HepG2 (cell line): ENCODE measurements around the gene ELOVL6. TPM values are rescaled to one million over a fixed set of nuclear protein-coding genes. Genes with fewer than 3 reads are reported as not detected.
A peak's percentile ranks its signal among the peaks of the same experiment; 100 is the strongest.

Experiments
- FOXP1 ChIP-seq, 2 experiments: fragments of 450-650 bp in 1 of 2; IDR thresholded peaks; 2 replicates each; pipeline ENCODE4 v1.6.1; 2017 to 2018; ENCODE audit warnings: antibody characterized with exemption in 1 of 2
- MIER2 ChIP-seq: IDR thresholded peaks from 2 replicates; pipeline ENCODE4 v1.6.1; 2016; ENCODE audit warnings: missing biosample characterization, missing genetic modification reagents
- NFRKB ChIP-seq: fragments of 450-650 bp; IDR thresholded peaks from 2 replicates; pipeline ENCODE4 v1.6.1; 2017
- PHF5A ChIP-seq: IDR thresholded peaks from one replicate; pipeline ENCODE4 v1.6.1; 2018; ENCODE audit warnings: low read depth, missing genetic modification reagents; ENCODE audit not compliant: unreplicated experiment
- RBM22 ChIP-seq: fragments of 200-400 bp; formaldehyde crosslinking; optimal IDR thresholded peaks from 2 replicates; pipeline ENCODE3; 2017; ENCODE audit warnings: mild to moderate bottlenecking, low read length, moderate library complexity
- SIN3B ChIP-seq: fragments of 150-350 bp; IDR thresholded peaks from 2 replicates; pipeline ENCODE4 v1.6.1; 2014; ENCODE audit warnings: low read length
- TCF7 ChIP-seq: sonication (generic); IDR thresholded peaks from 2 replicates; pipeline ENCODE4 v1.6.1; 2016; ENCODE audit warnings: antibody characterized with exemption, low read depth
- ZNF33A ChIP-seq: sonication (generic); formaldehyde crosslinking; IDR thresholded peaks from 2 replicates; pipeline ENCODE4 v1.5.1; 2020; ENCODE audit warnings: missing genetic modification reagents, mild to moderate bottlenecking, moderate library complexity, borderline replicate concordance
- ZNF547 ChIP-seq: sonication (generic); formaldehyde crosslinking; IDR thresholded peaks from 2 replicates; pipeline ENCODE4 v1.5.1; 2020; ENCODE audit warnings: mild to moderate bottlenecking, missing genetic modification reagents
- ZNF713 ChIP-seq: sonication (generic); formaldehyde crosslinking; IDR thresholded peaks from 2 replicates; pipeline ENCODE4 v1.4.0; 2020; ENCODE audit warnings: mild to moderate bottlenecking, missing genetic modification reagents
- ZNF766 ChIP-seq: sonication (generic); formaldehyde crosslinking; IDR thresholded peaks from 2 replicates; pipeline ENCODE4 v1.5.0; 2020; ENCODE audit warnings: missing genetic modification reagents, borderline replicate concordance
- ZSCAN12 ChIP-seq: sonication (generic); formaldehyde crosslinking; IDR thresholded peaks from 2 replicates; pipeline ENCODE4 v1.9.0; 2021; ENCODE audit warnings: mild to moderate bottlenecking, missing genetic modification reagents
- ZSCAN21 ChIP-seq: sonication (generic); formaldehyde crosslinking; IDR thresholded peaks from 2 replicates; pipeline ENCODE4 v1.8.0; 2022; ENCODE audit warnings: mild to moderate bottlenecking, missing genetic modification reagents, moderate library complexity, borderline replicate concordance
- polyA plus RNA-seq, 8 experiments: library from polyadenylated mRNA; depleted of rRNA in 3 of 8; stranded (reverse) in 7 of 8; unstranded in 1 of 8; fragments of >200 nt; fragmentation: Illumina TruSeq in 4 of 8; extraction: Trizol in 4 of 8; gene quantifications; 2 replicates each; pipeline versions ENCODE4 v1.2.1 to v1.2.3, GENCODE V29; 2011 to 2016; ENCODE audit warnings: low read depth in 4 of 8, missing spikeins in 1 of 8, mixed read lengths in 1 of 8; ENCODE audit not compliant: insufficient read depth in 1 of 8
- total RNA-seq, 5 experiments: library from RNA; depleted of rRNA; stranded (reverse); fragments of >200 nt; fragmentation: Illumina TruSeq; extraction: Trizol; gene quantifications; 2 replicates each; pipeline ENCODE4 v1.2.3, GENCODE V29; 2016; ENCODE audit warnings: low read depth in 1 of 5
- TF ChIP-seq, protein P1 (sequence below): sonication (generic); formaldehyde crosslinking; IDR thresholded peaks from 2 replicates; pipeline ENCODE4 v1.5.1; 2020; ENCODE audit warnings: mild to moderate bottlenecking, missing genetic modification reagents, borderline replicate concordance
- TF ChIP-seq, protein P2 (sequence below): IDR thresholded peaks from 2 replicates; pipeline ENCODE4 v1.6.1; 2016; ENCODE audit warnings: low read depth, borderline replicate concordance
- TF ChIP-seq, protein P3 (sequence below): sonication (generic); formaldehyde crosslinking; IDR thresholded peaks from 2 replicates; pipeline ENCODE4 v1.8.0; 2022; ENCODE audit warnings: mild to moderate bottlenecking, missing genetic modification reagents
- TF ChIP-seq, protein P4 (sequence below): IDR thresholded peaks from 2 replicates; pipeline ENCODE4 v1.6.1; 2012; ENCODE audit warnings: low read length, improper control_type of control experiment
- TF ChIP-seq, protein P5 (sequence below): sonication (generic); formaldehyde crosslinking; IDR thresholded peaks from 2 replicates; pipeline ENCODE4 v1.9.0; 2021; ENCODE audit warnings: missing genetic modification reagents, borderline replicate concordance

The ELOVL6 gene
- total and polyA plus RNA-seq, 2 of the 13 experiments (the other 11 are each of a cell fraction or from before 2014, with no cell fraction given) = 14.1 to 23.2 TPM

DNA sequence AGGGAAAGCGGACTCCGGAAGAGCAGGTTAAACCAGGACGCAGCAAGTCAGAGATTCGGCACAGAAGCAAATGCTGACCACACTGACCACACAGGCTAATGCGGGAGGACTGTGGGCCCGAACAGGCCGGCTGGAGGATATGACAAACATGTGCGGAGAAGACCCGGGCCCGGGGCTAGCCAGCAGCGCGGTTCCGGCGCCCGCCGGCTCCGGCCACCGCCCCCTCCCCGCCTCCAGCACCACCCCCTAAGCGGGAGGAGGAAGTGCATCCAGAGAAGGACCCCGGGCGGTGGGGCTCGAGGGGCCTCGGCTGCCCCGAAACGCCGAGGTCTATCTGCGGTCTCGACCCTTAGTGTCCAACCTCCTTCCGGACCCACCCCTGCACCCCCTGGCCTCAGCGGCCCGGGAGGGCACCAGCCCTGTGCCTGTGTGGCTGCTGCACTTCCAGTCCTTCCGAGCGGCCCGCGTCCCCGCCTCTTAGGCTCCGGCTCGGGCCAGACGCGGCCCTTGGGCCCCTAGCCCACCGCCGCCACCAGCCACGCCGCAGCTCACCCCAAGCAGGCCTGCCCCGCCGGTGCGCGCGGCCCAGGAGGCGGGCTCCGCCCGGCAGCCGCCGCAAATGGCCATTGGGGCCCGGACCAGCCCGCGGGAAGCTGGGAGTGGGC is 2.1 kb downstream of the ELOVL6 start (continued):
- TF ChIP-seq, protein P1, sequence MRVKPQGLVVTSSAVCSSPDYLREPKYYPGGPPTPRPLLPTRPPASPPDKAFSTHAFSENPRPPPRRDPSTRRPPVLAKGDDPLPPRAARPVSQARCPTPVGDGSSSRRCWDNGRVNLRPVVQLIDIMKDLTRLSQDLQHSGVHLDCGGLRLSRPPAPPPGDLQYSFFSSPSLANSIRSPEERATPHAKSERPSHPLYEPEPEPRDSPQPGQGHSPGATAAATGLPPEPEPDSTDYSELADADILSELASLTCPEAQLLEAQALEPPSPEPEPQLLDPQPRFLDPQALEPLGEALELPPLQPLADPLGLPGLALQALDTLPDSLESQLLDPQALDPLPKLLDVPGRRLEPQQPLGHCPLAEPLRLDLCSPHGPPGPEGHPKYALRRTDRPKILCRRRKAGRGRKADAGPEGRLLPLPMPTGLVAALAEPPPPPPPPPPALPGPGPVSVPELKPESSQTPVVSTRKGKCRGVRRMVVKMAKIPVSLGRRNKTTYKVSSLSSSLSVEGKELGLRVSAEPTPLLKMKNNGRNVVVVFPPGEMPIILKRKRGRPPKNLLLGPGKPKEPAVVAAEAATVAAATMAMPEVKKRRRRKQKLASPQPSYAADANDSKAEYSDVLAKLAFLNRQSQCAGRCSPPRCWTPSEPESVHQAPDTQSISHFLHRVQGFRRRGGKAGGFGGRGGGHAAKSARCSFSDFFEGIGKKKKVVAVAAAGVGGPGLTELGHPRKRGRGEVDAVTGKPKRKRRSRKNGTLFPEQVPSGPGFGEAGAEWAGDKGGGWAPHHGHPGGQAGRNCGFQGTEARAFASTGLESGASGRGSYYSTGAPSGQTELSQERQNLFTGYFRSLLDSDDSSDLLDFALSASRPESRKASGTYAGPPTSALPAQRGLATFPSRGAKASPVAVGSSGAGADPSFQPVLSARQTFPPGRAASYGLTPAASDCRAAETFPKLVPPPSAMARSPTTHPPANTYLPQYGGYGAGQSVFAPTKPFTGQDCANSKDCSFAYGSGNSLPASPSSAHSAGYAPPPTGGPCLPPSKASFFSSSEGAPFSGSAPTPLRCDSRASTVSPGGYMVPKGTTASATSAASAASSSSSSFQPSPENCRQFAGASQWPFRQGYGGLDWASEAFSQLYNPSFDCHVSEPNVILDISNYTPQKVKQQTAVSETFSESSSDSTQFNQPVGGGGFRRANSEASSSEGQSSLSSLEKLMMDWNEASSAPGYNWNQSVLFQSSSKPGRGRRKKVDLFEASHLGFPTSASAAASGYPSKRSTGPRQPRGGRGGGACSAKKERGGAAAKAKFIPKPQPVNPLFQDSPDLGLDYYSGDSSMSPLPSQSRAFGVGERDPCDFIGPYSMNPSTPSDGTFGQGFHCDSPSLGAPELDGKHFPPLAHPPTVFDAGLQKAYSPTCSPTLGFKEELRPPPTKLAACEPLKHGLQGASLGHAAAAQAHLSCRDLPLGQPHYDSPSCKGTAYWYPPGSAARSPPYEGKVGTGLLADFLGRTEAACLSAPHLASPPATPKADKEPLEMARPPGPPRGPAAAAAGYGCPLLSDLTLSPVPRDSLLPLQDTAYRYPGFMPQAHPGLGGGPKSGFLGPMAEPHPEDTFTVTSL (CRISPR knock-in tag) = peak; percentile 2; the same call in 1 of the 2 replicates
- TF ChIP-seq ZNF766 (CRISPR knock-in tag) (no peak; the same call in 1 of the 2 replicates), TCF7 (no peak), ZSCAN12 (CRISPR knock-in tag) (no peak), SIN3B (no peak), ZNF713 (no peak), ZNF33A (CRISPR knock-in tag) (no peak), RBM22 (no peak), PHF5A (no peak), ZNF547 (CRISPR knock-in tag) (no peak; the same call in 1 of the 2 replicates), MIER2 (CRISPR knock-in tag) (no peak), ZSCAN21 (CRISPR knock-in tag) (peak; percentile 70; the same call in 1 of the 2 replicates), FOXP1 (IDR thresholded peaks at IDR 0.05) (no peak), FOXP1 (CRISPR knock-in tag; IDR thresholded peaks at IDR 0.05) (no peak), NFRKB (no peak)
- TF ChIP-seq, protein P2, sequence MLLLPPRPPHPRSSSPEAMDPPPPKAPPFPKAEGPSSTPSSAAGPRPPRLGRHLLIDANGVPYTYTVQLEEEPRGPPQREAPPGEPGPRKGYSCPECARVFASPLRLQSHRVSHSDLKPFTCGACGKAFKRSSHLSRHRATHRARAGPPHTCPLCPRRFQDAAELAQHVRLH (CRISPR knock-in tag) = no peak
- TF ChIP-seq, protein P3, sequence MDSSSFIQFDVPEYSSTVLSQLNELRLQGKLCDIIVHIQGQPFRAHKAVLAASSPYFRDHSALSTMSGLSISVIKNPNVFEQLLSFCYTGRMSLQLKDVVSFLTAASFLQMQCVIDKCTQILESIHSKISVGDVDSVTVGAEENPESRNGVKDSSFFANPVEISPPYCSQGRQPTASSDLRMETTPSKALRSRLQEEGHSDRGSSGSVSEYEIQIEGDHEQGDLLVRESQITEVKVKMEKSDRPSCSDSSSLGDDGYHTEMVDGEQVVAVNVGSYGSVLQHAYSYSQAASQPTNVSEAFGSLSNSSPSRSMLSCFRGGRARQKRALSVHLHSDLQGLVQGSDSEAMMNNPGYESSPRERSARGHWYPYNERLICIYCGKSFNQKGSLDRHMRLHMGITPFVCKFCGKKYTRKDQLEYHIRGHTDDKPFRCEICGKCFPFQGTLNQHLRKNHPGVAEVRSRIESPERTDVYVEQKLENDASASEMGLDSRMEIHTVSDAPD = no peak
- TF ChIP-seq, protein P4, sequence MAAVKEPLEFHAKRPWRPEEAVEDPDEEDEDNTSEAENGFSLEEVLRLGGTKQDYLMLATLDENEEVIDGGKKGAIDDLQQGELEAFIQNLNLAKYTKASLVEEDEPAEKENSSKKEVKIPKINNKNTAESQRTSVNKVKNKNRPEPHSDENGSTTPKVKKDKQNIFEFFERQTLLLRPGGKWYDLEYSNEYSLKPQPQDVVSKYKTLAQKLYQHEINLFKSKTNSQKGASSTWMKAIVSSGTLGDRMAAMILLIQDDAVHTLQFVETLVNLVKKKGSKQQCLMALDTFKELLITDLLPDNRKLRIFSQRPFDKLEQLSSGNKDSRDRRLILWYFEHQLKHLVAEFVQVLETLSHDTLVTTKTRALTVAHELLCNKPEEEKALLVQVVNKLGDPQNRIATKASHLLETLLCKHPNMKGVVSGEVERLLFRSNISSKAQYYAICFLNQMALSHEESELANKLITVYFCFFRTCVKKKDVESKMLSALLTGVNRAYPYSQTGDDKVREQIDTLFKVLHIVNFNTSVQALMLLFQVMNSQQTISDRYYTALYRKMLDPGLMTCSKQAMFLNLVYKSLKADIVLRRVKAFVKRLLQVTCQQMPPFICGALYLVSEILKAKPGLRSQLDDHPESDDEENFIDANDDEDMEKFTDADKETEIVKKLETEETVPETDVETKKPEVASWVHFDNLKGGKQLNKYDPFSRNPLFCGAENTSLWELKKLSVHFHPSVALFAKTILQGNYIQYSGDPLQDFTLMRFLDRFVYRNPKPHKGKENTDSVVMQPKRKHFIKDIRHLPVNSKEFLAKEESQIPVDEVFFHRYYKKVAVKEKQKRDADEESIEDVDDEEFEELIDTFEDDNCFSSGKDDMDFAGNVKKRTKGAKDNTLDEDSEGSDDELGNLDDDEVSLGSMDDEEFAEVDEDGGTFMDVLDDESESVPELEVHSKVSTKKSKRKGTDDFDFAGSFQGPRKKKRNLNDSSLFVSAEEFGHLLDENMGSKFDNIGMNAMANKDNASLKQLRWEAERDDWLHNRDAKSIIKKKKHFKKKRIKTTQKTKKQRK = no peak
- TF ChIP-seq, protein P5, sequence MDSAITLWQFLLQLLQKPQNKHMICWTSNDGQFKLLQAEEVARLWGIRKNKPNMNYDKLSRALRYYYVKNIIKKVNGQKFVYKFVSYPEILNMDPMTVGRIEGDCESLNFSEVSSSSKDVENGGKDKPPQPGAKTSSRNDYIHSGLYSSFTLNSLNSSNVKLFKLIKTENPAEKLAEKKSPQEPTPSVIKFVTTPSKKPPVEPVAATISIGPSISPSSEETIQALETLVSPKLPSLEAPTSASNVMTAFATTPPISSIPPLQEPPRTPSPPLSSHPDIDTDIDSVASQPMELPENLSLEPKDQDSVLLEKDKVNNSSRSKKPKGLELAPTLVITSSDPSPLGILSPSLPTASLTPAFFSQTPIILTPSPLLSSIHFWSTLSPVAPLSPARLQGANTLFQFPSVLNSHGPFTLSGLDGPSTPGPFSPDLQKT (CRISPR knock-in tag) = no peak
